T-helper 2 cell treated with Interferon-gamma antibody and Interleukin-4, amounts not matched to agents 5 μg/mL and 100 μg/mL, for 36 hours (primary cell): ENCODE data around the gene TPK1.

Experiments used
- DNase-seq: peaks from one replicate; pipeline ENCODE4 v3.0.0; 2021; ENCODE audit warnings: low spot score
- H3K27ac Mint-ChIP-seq: one replicate; pipeline ENCODE4 v1.8.0; 2021; ENCODE audit warnings: mild to moderate bottlenecking, mixed read lengths
- H3K27me3 Mint-ChIP-seq: one replicate; pipeline ENCODE4 v1.8.0; 2021; ENCODE audit warnings: low read depth, mixed read lengths
- H3K36me3 Mint-ChIP-seq: one replicate; pipeline ENCODE4 v1.8.0; 2021; ENCODE audit warnings: low read depth, mixed read lengths
- H3K4me1 Mint-ChIP-seq: one replicate; pipeline ENCODE4 v1.8.0; 2021; ENCODE audit warnings: low read depth, mixed read lengths
- H3K4me3 Mint-ChIP-seq: one replicate; pipeline ENCODE4 v1.8.0; 2022; ENCODE audit warnings: mild to moderate bottlenecking, moderate library complexity, mixed read lengths
- H3K9me3 Mint-ChIP-seq: one replicate; pipeline ENCODE4 v1.8.0; 2021; ENCODE audit warnings: mixed read lengths

The TPK1 gene

GRCh38 chr7:144835652-144836544 lies at the start of gene TPK1:
Gene TPK1 (minus strand): TSS chr7:144836053. CDS start chr7:144835602, 451 bp downstream.
- no peaks in the 10 kb centered on the region for H3K27me3 Mint-ChIP-seq
- peak within 1 kb of the TSS; percentile 99 for H3K27ac Mint-ChIP-seq
- peak within 1 kb of the TSS; percentile 97 for H3K4me3 Mint-ChIP-seq
- peaks cover 33% of the 10 kb centered on the region for H3K9me3 Mint-ChIP-seq
- peak; percentile 93 for DNase-seq
- peaks cover 22% of the 10 kb centered on the region for H3K36me3 Mint-ChIP-seq
- peaks cover 34% of the 10 kb centered on the region for H3K4me1 Mint-ChIP-seq

GRCh38 chr7:144885478-144885877 lies 49.6 kb upstream of the TPK1 start:
- H3K27me3 Mint-ChIP-seq, result no peaks in the 10 kb centered on the region
- no peak overlapping the region for H3K4me3 Mint-ChIP-seq
- no peak for DNase-seq
- H3K27ac Mint-ChIP-seq, result no peak overlapping the region
- no peaks in the 10 kb centered on the region for H3K4me1 Mint-ChIP-seq
- H3K36me3 Mint-ChIP-seq, result no peaks in the 10 kb centered on the region
- no peaks in the 10 kb centered on the region for H3K9me3 Mint-ChIP-seq

DNA sequence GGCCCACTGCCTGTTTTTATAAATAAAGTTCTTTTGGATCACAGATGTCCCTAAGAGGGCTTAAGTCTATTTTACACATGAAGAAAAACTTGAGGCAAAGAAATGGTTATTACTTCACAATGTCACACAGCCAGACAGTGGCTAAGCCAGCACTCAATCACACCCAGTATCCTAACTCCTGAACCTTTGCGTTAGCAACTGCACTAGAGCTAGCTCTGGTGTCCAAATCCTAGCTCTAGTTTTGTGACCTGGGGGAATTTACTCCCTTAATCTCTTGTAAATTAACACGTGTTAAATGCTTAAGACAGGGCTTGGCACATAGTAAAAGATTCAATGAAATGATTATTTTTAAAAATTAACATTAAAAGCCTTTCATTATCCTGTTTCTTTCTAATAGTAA lies 49.0 kb upstream of the TPK1 start:
- Mint-ChIP-seq H3K27me3 (no peaks in the 10 kb centered on the region), H3K27ac (no peak overlapping the region), H3K9me3 (no peaks in the 10 kb centered on the region), H3K4me1 (no peaks in the 10 kb centered on the region), H3K36me3 (no peaks in the 10 kb centered on the region), H3K4me3 (no peak overlapping the region)
- DNase-seq, result no peak

DNA sequence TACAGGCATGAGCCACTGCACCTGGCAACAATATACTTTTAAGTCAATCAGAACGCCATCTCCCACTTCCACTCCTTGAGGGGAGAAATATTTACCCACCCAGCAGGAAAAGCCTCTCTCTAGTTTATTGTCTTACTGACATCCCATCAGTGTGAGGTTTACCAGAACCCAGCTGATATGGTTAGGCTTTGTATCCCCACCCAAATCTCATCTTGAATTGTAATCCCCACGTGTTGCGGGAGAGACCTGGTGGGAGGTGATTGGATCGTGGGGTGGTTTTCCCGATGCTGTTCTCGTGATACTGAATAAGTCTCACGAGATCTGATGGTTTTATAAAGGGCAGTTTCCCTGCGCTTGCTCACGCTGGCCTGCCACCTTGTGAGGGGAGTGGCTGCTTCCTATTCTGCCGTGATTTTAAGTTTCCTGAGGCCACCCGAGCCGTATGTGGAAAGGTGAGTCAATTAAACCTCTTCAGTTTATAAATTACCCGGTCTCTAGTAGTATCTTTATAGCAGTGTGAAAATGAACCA lies 37.5 kb upstream of the TPK1 start:
- H3K4me3 Mint-ChIP-seq, result no peak overlapping the region
- H3K27ac Mint-ChIP-seq, result no peak overlapping the region
- H3K36me3 Mint-ChIP-seq, result no peaks in the 10 kb centered on the region
- no peak for DNase-seq
- H3K9me3 Mint-ChIP-seq, result no peaks in the 10 kb centered on the region
- no peaks in the 10 kb centered on the region for H3K27me3 Mint-ChIP-seq
- H3K4me1 Mint-ChIP-seq, result no peaks in the 10 kb centered on the region

DNA sequence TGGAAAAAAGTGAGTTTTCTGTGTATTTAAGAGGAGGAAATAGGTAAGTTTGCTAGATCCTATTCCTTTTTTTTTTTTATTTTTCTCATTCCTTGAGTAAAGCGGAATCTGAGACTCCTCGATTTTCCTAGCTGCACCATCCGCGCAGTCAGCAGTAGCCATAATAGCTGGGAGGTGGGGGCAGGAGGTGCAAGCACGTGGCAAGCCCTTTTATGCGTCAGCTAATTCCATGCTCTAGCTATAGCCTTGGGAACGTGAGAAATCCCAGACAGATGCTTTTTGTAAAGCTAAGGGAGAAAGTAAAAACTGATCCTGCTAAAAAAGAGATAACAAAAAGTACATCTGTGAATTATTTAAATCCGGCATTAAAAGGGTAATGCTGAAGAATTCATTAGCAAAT lies 33.2 kb upstream of the TPK1 start:
- Mint-ChIP-seq H3K4me3 (no peak overlapping the region), H3K36me3 (no peaks in the 10 kb centered on the region), H3K27me3 (peaks cover 10% of the 10 kb centered on the region), H3K27ac (no peak overlapping the region), H3K9me3 (no peaks in the 10 kb centered on the region), H3K4me1 (no peaks in the 10 kb centered on the region)
- DNase-seq, result no peak

DNA sequence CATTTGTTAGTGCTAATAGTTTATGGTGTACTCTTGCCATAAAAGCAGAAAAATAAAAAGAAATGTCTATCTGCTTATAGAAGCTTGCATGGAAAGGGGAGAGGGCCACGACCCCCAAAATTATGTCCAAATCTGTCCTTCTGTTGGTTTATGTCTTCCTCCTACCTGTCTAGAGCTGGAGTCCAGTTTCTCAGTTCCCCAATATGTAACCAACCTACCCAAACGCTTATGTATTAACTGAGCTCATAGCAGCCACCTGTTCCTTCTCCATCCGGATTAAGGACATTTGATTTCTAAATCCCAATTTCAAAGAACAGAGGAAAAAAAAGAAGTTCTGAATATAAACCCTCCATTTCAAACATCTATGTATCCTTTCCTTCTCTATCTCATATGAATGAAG lies 30.3 kb upstream of the TPK1 start:
- no peak overlapping the region for H3K4me3 Mint-ChIP-seq
- no peak for DNase-seq
- H3K27me3 Mint-ChIP-seq, result peaks cover 10% of the 10 kb centered on the region
- no peaks in the 10 kb centered on the region for H3K36me3 Mint-ChIP-seq
- H3K4me1 Mint-ChIP-seq, result no peaks in the 10 kb centered on the region
- H3K9me3 Mint-ChIP-seq, result no peaks in the 10 kb centered on the region
- H3K27ac Mint-ChIP-seq, result no peak overlapping the region

- no peaks in the 10 kb centered on the region for H3K4me1 Mint-ChIP-seq
- no peaks in the 10 kb centered on the region for H3K9me3 Mint-ChIP-seq
- no peaks in the 10 kb centered on the region for H3K36me3 Mint-ChIP-seq
- H3K27ac Mint-ChIP-seq, result no peak overlapping the region
- H3K4me3 Mint-ChIP-seq, result no peak overlapping the region
- peaks cover 11% of the 10 kb centered on the region for H3K27me3 Mint-ChIP-seq
- no peak for DNase-seq
Measured at GRCh38 chr7:144863320-144863647, 27.4 kb upstream of the TPK1 start.

- no peak for DNase-seq
- Mint-ChIP-seq H3K4me3 (no peak overlapping the region), H3K9me3 (no peaks in the 10 kb centered on the region), H3K4me1 (no peaks in the 10 kb centered on the region), H3K27ac (no peak overlapping the region), H3K27me3 (peaks cover 12% of the 10 kb centered on the region), H3K36me3 (no peaks in the 10 kb centered on the region)
Measured at GRCh38 chr7:144862612-144863319, 26.9 kb upstream of the TPK1 start.

- H3K9me3 Mint-ChIP-seq, result no peaks in the 10 kb centered on the region
Measured at GRCh38 chr7:144859739-144860138, 23.9 kb upstream of the TPK1 start.

DNA sequence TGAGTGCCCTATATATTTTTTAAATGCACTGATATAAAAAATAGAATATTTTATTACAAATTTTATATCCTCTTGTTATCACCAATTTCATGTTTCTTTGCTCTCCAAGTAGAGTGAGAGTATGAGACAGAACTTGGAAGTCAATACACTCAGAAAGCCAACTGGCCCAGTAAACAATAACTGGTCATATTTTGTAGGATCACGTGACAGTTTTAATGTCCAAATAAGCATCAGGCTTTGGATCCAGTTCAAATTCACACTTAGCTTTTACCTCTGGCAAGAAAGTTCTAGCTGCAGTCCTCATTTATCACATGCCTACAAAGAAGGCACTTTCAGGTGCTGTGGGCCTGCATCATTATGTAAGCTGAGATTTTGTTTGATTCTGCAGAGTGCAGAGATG lies 21.6 kb upstream of the TPK1 start:
- H3K36me3 Mint-ChIP-seq, result no peaks in the 10 kb centered on the region
- DNase-seq, result no peak

More at GRCh38 chr7:144859739-144860138, 23.9 kb upstream of the TPK1 start:
- H3K27ac Mint-ChIP-seq, result no peak overlapping the region
- no peak overlapping the region for H3K4me3 Mint-ChIP-seq
- DNase-seq, result no peak
- no peaks in the 10 kb centered on the region for H3K36me3 Mint-ChIP-seq
- peaks cover 5% of the 10 kb centered on the region for H3K27me3 Mint-ChIP-seq
- H3K4me1 Mint-ChIP-seq, result no peaks in the 10 kb centered on the region

DNA sequence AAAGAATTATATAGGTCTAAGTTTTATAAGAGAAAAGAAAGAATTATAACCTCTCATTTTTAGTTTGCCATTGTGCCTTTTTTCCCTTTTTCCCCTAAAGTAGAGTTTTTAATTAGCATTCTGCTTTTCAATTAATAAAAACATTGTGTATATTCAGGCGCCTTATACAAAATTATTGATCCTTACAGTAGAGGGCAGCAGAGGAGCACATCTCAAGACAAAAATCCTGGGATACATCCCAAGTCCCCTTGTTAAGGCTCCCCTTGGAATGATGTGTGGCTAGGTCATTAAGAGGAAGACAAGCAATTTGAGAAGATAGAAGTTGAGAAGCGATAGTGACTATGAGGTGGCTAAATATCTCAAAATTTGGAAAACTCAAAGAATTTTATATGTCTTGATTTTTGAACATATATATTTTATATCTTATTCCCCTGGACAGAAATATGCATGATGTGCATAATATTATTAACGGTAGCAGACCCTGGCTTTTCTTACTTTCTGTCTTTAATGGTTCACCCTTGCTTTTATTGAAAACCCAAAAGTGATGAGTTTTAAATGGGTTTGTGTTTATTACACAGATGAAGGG lies 19.1 kb upstream of the TPK1 start:
- no peaks in the 10 kb centered on the region for H3K9me3 Mint-ChIP-seq
- H3K27me3 Mint-ChIP-seq, result peaks cover 7% of the 10 kb centered on the region
- no peaks in the 10 kb centered on the region for H3K36me3 Mint-ChIP-seq
- H3K27ac Mint-ChIP-seq, result no peak overlapping the region
- DNase-seq, result no peak
- H3K4me1 Mint-ChIP-seq, result no peaks in the 10 kb centered on the region
- no peak overlapping the region for H3K4me3 Mint-ChIP-seq

More for the DNA sequence above, 21.6 kb upstream of the TPK1 start:
- Mint-ChIP-seq H3K4me3 (no peak overlapping the region), H3K4me1 (no peaks in the 10 kb centered on the region), H3K27ac (no peak overlapping the region), H3K9me3 (no peaks in the 10 kb centered on the region), H3K27me3 (peaks cover 5% of the 10 kb centered on the region)

- Mint-ChIP-seq H3K4me3 (no peak overlapping the region), H3K27ac (no peak overlapping the region), H3K27me3 (peaks cover 7% of the 10 kb centered on the region), H3K9me3 (no peaks in the 10 kb centered on the region), H3K4me1 (no peaks in the 10 kb centered on the region), H3K36me3 (no peaks in the 10 kb centered on the region)
- DNase-seq, result no peak
Measured at GRCh38 chr7:144853542-144853941, 17.7 kb upstream of the TPK1 start.

GRCh38 chr7:144848078-144848477 lies 12.2 kb upstream of the TPK1 start:
- Mint-ChIP-seq H3K9me3 (peaks cover 4% of the 10 kb centered on the region), H3K36me3 (no peaks in the 10 kb centered on the region), H3K4me1 (peaks cover 3% of the 10 kb centered on the region), H3K27me3 (peaks cover 5% of the 10 kb centered on the region), H3K4me3 (no peak overlapping the region), H3K27ac (no peak overlapping the region)
- no peak for DNase-seq

- peak overlapping the region; percentile 72 for H3K27ac Mint-ChIP-seq
- peaks cover 24% of the 10 kb centered on the region for H3K9me3 Mint-ChIP-seq
- DNase-seq, result peak; percentile 55
- H3K4me1 Mint-ChIP-seq, result peaks cover 23% of the 10 kb centered on the region
- H3K27me3 Mint-ChIP-seq, result no peaks in the 10 kb centered on the region
- peak overlapping the region; percentile 16 for H3K4me3 Mint-ChIP-seq
- H3K36me3 Mint-ChIP-seq, result peaks cover 12% of the 10 kb centered on the region
Measured at GRCh38 chr7:144842377-144842851, 6.6 kb upstream of the TPK1 start.
